Loucy (cell line): Measurements from ENCODE around the gene PRDM10.
"Not testable (repeated sequence)": the region's sequence is repeated elsewhere in the genome, so short reads cannot be mapped to it uniquely, and the experiment has no call there.

Experiments
- H2AFZ ChIP-seq: fragments of 200-600 bp; sonication (generic); 2 replicates; pipeline ENCODE4 v1.6.0; 2016; ENCODE audit warnings: antibody characterized with exemption, mild to moderate bottlenecking, low read length, moderate library complexity
- H3F3A ChIP-seq: fragments of 200-600 bp; 2 replicates; pipeline ENCODE4 v1.6.0; 2016; ENCODE audit warnings: antibody characterized with exemption, low read depth, mild to moderate bottlenecking
- H3K27me3 ChIP-seq: fragments of 200-600 bp; sonication (generic); 2 replicates; pipeline ENCODE4 v1.6.1; 2014; ENCODE audit warnings: low read length, mild to moderate bottlenecking; ENCODE audit not compliant: insufficient read depth, poor library complexity, severe bottlenecking
- H3K36me3 ChIP-seq: fragments of 200-600 bp; sonication (generic); 2 replicates; pipeline ENCODE4 v1.6.1; 2016; ENCODE audit warnings: low read length; ENCODE audit not compliant: insufficient read depth
- H3K4me1 ChIP-seq: fragments of 200-600 bp; sonication (generic); 2 replicates; pipeline ENCODE4 v1.5.1; 2014; ENCODE audit warnings: low read length, mild to moderate bottlenecking; ENCODE audit not compliant: insufficient read depth, poor library complexity, severe bottlenecking
- H3K4me2 ChIP-seq: fragments of 200-600 bp; sonication (generic); 2 replicates; pipeline ENCODE4 v1.6.0; 2014; ENCODE audit warnings: antibody characterized with exemption, low read length, low read depth, mild to moderate bottlenecking; ENCODE audit not compliant: poor library complexity, severe bottlenecking
- H3K4me3 ChIP-seq: fragments of 200-600 bp; sonication (generic); 2 replicates; pipeline ENCODE4 v1.5.1; 2014; ENCODE audit warnings: low read length, mild to moderate bottlenecking, mixed read lengths; ENCODE audit not compliant: poor library complexity, severe bottlenecking
- H3K79me2 ChIP-seq: fragments of 200-600 bp; sonication (generic); 2 replicates; pipeline ENCODE4 v1.6.1; 2014; ENCODE audit warnings: low read length; ENCODE audit not compliant: insufficient read depth
- H3K9ac ChIP-seq: fragments of 200-600 bp; sonication (generic); 2 replicates; pipeline ENCODE4 v1.6.0; 2014; ENCODE audit warnings: mild to moderate bottlenecking, low read depth, low read length, moderate library complexity; ENCODE audit not compliant: poor library complexity, severe bottlenecking
- H3K9me2 ChIP-seq: fragments of 200-600 bp; sonication (generic); replicated peaks from 2 replicates; pipeline ENCODE4 v1.6.1; 2016; ENCODE audit warnings: low read depth, low read length, mixed read lengths
- H3K9me3 ChIP-seq: fragments of 200-600 bp; sonication (generic); 2 replicates; pipeline ENCODE4 v1.6.1; 2014; ENCODE audit warnings: mild to moderate bottlenecking, antibody characterized with exemption, low read length, low read depth; ENCODE audit not compliant: insufficient read depth
- H4K20me1 ChIP-seq: fragments of 200-600 bp; sonication (generic); 2 replicates; pipeline ENCODE4 v1.6.0; 2014; ENCODE audit warnings: antibody characterized with exemption, low read length, mild to moderate bottlenecking; ENCODE audit not compliant: insufficient read depth, poor library complexity, severe bottlenecking
- CTCF ChIP-seq: fragments of 200-600 bp; sonication (generic); conservative IDR thresholded peaks from 2 replicates; pipeline ENCODE4 v1.5.1; 2014; ENCODE audit warnings: mild to moderate bottlenecking, antibody characterized with exemption, low read length
- EZH2phosphoT487 ChIP-seq: fragments of 200-600 bp; IDR thresholded peaks from 2 replicates; pipeline ENCODE4 v1.6.1; 2018; ENCODE audit warnings: antibody characterized with exemption, mild to moderate bottlenecking, moderate library complexity, borderline replicate concordance

PRDM10 gene

GRCh38 chr11:129871914-129872313, 130.7 kb downstream of the PRDM10 start:
- TF ChIP-seq CTCF = no peak
- TF ChIP-seq EZH2phosphoT487 = no peak
- Histone ChIP-seq H3K4me1 (no peaks in the 10 kb centered on the region), H3K27me3 (no peaks in the 10 kb centered on the region), H3K9ac (no peak overlapping the region), H3F3A (no peaks in the 10 kb centered on the region), H2AFZ (no peak overlapping the region), H3K9me2 (no peaks in the 10 kb centered on the region), H3K36me3 (peaks cover 97% of the 10 kb centered on the region; the same call in 1 of the 2 replicates), H3K4me3 (no peak overlapping the region), H3K79me2 (no peaks in the 10 kb centered on the region), H4K20me1 (no peaks in the 10 kb centered on the region), H3K4me2 (no peak overlapping the region), H3K9me3 (no peaks in the 10 kb centered on the region)

- not testable (repeated sequence) for H3K4me3 ChIP-seq, H4K20me1 ChIP-seq, H2AFZ ChIP-seq, H3K9me2 ChIP-seq, H3K9ac ChIP-seq, H3K9me3 ChIP-seq, H3K27me3 ChIP-seq, H3K4me1 ChIP-seq, H3F3A ChIP-seq, H3K4me2 ChIP-seq, H3K79me2 ChIP-seq
- H3K36me3 ChIP-seq = peaks cover 98% of the 10 kb centered on the region
These were observed 134.0 kb downstream of the PRDM10 start for GRCh38 chr11:129868626-129869025.

GRCh38 chr11:129866311-129866710, 136.3 kb downstream of the PRDM10 start:
- Histone ChIP-seq H3K4me2 (no peak overlapping the region), H3K4me1 (peaks cover 7% of the 10 kb centered on the region), H4K20me1 (no peaks in the 10 kb centered on the region), H3K9me2 (no peaks in the 10 kb centered on the region), H3K79me2 (no peaks in the 10 kb centered on the region), H3K9ac (no peak overlapping the region), H3F3A (no peaks in the 10 kb centered on the region), H3K9me3 (no peaks in the 10 kb centered on the region), H2AFZ (no peak overlapping the region), H3K36me3 (peaks cover 85% of the 10 kb centered on the region), H3K27me3 (no peaks in the 10 kb centered on the region), H3K4me3 (no peak overlapping the region)
- TF ChIP-seq EZH2phosphoT487 = no peak
- TF ChIP-seq CTCF = no peak

GRCh38 chr11:129865701-129866100, 136.9 kb downstream of the PRDM10 start:
- no peak for TF ChIP-seq CTCF
- Histone ChIP-seq H4K20me1 (no peaks in the 10 kb centered on the region), H2AFZ (no peak overlapping the region), H3K9ac (no peak overlapping the region), H3F3A (no peaks in the 10 kb centered on the region), H3K9me3 (no peaks in the 10 kb centered on the region), H3K4me1 (peaks cover 7% of the 10 kb centered on the region), H3K36me3 (peaks cover 79% of the 10 kb centered on the region), H3K4me3 (no peak overlapping the region), H3K9me2 (no peaks in the 10 kb centered on the region), H3K79me2 (no peaks in the 10 kb centered on the region), H3K27me3 (no peaks in the 10 kb centered on the region), H3K4me2 (no peak overlapping the region)
